GM23248 (cell line): ENCODE measurements around the gene SBF2.

Source experiments
- EZH2 ChIP-seq: fragments of 200-600 bp; sonication (generic); IDR thresholded peaks from 2 replicates; pipeline ENCODE4 v1.6.1; 2018; ENCODE audit warnings: antibody characterized with exemption, mild to moderate bottlenecking; ENCODE audit not compliant: insufficient read depth, poor library complexity, severe bottlenecking
- EZH2phosphoT487 ChIP-seq: fragments of 200-600 bp; sonication (generic); IDR thresholded peaks from 2 replicates; pipeline ENCODE4 v1.6.1; 2018; ENCODE audit warnings: antibody characterized with exemption, moderate library complexity, mild to moderate bottlenecking, low read depth; ENCODE audit not compliant: insufficient read depth

- no peak for TF ChIP-seq EZH2
- no peak for TF ChIP-seq EZH2phosphoT487
These were observed 29.8 kb upstream of the SBF2 start for GRCh38 chr11:10323793-10324170.
